Adipocyte (in vitro differentiated cells): ENCODE data around the gene BCL7B.
"Not testable (repeated sequence)": the region's sequence is repeated elsewhere in the genome, so short reads cannot be mapped to it uniquely, and the experiment has no call there.

Experiments
- DNase-seq: peaks from one replicate; pipeline ENCODE4 v3.0.0-alpha.2; 2015; ENCODE audit warnings: low read depth
- H3K27me3 ChIP-seq: replicated peaks from 2 replicates; pipeline ENCODE4 v1.7.0; 2013; ENCODE audit warnings: mild to moderate bottlenecking, low read length, moderate library complexity; ENCODE audit not compliant: control insufficient read depth, insufficient read depth
- H3K36me3 ChIP-seq: 2 replicates; pipeline ENCODE4 v1.7.0; 2013; ENCODE audit warnings: low read length, mild to moderate bottlenecking, moderate library complexity; ENCODE audit not compliant: control insufficient read depth, insufficient read depth, severe bottlenecking
- H3K4me1 ChIP-seq: 2 replicates; pipeline ENCODE4 v1.7.0; 2013; ENCODE audit warnings: mild to moderate bottlenecking, low read length, moderate library complexity; ENCODE audit not compliant: control insufficient read depth, insufficient read depth
- H3K4me3 ChIP-seq: 2 replicates; pipeline ENCODE4 v1.7.0; 2013; ENCODE audit warnings: mild to moderate bottlenecking, low read length, moderate library complexity
- H3K9ac ChIP-seq: 2 replicates; pipeline ENCODE4 v1.7.0; 2013; ENCODE audit warnings: mild to moderate bottlenecking, low read length, moderate library complexity
- H3K9me3 ChIP-seq: 2 replicates; pipeline ENCODE4 v1.7.0; 2013; ENCODE audit warnings: mild to moderate bottlenecking, low read length, moderate library complexity; ENCODE audit not compliant: control insufficient read depth

BCL7B gene

DNA sequence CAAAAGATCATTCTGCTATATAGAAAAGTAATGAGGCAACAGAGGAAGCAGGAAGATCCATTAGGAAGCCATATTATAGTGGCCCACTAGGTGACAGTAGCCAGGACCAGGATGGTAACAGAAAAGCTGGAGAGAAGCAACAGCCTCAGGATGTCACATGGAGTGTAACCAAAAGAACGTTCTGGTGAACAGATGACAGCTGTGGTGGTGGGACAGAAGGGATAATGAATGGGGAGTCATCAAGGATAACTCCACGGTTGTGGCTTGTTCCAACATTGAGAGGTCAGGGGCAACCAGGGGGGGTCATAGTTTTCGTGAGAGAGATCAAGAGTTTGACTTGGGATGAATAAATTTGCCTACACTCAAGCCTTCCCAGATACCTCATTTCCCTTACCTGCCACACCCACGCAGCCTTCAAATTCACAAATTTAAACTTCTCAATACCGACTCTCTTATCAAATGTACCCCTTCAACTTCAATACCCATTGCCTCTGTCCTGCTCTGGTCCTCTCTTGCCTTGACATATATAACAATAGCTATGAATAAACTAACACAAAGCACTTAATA, 11.6 kb upstream of the BCL7B start:
- Histone ChIP-seq H3K4me1 (peaks cover 5% of the 10 kb centered on the region), H3K36me3 (peaks cover 54% of the 10 kb centered on the region), H3K4me3 (no peak overlapping the region), H3K9ac (no peak overlapping the region), H3K27me3 (no peaks in the 10 kb centered on the region), H3K9me3 (no peaks in the 10 kb centered on the region)
- no peak for DNase-seq

DNA sequence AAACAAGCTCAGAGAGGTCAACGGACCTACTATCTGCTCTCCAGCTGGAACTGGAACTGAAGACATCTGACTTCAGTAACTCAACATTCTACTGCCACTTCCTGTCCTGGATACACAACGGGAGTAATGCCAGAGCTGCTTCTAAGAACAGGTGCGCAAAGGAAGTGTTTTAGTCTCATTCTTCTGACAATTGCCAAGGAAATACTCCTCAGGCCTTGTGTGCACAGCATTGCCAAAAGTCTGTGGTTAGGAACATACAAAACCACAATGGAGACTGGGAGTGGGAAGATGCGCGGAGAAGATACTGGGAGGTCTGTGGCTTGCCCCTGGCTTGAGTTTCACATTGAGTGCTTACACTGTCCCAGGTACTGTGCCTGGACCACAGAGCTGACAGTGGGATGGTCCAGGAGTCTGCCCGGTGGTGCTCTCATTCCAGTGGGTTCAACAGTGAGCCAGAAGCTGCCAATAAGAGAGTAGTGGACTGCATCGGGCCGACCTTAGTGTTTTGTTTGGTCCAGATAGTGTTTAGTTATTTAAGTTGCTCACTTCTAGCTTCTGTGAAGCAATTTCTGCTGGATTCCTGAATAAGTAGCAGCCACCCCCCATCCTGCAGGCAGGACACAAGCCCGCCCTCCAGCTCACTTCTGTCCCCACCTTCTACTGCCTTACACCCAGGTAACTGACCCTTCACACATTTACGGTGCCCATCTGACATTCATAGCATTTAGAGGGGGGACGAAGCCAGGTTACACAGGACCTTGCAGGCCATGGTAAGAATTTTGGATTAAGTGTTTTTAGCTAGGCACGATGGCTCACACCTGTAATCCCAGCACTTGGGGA, 10.6 kb upstream of the BCL7B start:
- Histone ChIP-seq H3K36me3 (peaks cover 43% of the 10 kb centered on the region), H3K27me3 (no peaks in the 10 kb centered on the region), H3K9ac (no peak overlapping the region), H3K4me3 (no peak overlapping the region), H3K9me3 (no peaks in the 10 kb centered on the region), H3K4me1 (peaks cover 5% of the 10 kb centered on the region)
- no peak for DNase-seq

DNA sequence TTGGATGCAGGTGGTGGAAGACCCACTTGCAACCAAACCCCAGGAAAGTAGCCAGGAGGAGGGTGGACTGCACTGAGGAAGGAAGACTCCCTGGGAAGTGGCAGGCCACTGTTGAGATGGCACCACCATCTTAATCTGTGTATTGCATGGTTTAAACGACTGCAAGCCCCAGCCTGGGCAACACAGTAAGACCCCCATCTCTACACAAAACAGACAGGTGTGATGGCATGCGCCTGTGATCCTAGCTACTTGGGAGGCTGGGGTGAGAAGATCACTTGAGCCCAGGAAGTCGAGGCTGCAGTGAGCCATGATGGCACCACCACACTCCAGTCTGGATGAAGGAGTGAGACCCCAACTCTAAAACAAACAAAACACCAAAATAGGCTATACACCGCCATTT, 9.7 kb upstream of the BCL7B start:
- H3K36me3 ChIP-seq: peaks cover 34% of the 10 kb centered on the region
- no peaks in the 10 kb centered on the region for H3K9me3 ChIP-seq
- H3K4me1 ChIP-seq: peaks cover 5% of the 10 kb centered on the region
- no peaks in the 10 kb centered on the region for H3K27me3 ChIP-seq
- DNase-seq: no peak
- H3K4me3 ChIP-seq: no peak overlapping the region
- no peak overlapping the region for H3K9ac ChIP-seq

DNA sequence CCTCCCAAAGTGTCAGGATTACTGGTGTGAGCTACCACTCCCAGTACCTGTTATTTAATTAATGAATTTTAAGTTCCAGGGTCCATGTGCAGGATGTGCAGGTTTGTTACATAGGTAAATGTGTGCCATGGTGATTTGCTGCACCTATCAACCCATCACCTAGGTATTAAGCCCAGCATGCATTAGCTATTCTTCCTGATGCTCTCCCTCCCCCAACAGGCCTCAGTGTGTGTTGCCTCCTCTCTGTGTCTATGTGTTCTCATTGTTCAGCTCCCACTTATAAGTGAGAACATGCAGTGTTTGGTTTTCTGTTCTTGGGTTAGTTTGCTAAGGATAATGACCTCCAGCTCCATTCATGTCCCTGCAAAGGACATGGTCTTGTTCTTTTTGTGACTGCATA, 8.9 kb upstream of the BCL7B start:
- not testable (repeated sequence) for DNase-seq, H3K4me1 ChIP-seq, H3K9me3 ChIP-seq, H3K27me3 ChIP-seq
- Histone ChIP-seq H3K9ac (peak overlapping the region; percentile 2), H3K4me3 (peak overlapping the region; percentile 69), H3K36me3 (peaks cover 27% of the 10 kb centered on the region)

DNA sequence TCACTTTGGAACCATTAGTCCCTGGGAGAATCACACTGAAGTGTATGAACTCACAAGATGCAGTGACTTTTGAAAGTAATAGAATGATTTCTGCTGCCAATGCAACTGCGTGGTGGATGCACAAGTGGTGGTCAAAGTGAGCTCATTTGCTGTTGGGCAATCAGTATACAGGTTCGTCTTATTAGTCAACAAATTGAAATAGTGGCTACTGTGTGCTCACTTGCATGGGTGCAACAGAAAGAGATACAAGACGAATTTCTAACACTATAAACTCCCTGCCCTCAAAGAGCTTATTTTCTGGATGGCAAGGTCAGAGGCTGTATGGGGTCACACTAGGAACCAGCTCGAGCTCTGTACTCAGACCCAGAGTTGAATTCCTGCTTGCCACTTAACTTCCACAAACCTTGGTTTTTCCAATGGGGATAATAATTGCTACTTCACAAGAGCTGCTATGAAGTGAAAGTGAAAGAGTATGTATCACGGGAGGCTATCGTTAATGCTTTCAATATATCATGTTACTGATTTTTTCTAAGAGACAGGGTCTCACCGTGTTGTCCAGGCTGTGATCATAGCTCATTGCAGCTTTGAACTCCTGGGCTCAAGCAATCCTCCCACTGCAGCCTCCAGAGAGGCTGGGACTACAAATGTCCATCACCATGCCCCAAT, 8.3 kb upstream of the BCL7B start:
- Histone ChIP-seq H3K27me3 (no peaks in the 10 kb centered on the region), H3K4me1 (peaks cover 5% of the 10 kb centered on the region), H3K9ac (peak overlapping the region; percentile 2), H3K36me3 (peaks cover 21% of the 10 kb centered on the region), H3K4me3 (peak overlapping the region; percentile 69), H3K9me3 (no peaks in the 10 kb centered on the region)
- DNase-seq: no peak

DNA sequence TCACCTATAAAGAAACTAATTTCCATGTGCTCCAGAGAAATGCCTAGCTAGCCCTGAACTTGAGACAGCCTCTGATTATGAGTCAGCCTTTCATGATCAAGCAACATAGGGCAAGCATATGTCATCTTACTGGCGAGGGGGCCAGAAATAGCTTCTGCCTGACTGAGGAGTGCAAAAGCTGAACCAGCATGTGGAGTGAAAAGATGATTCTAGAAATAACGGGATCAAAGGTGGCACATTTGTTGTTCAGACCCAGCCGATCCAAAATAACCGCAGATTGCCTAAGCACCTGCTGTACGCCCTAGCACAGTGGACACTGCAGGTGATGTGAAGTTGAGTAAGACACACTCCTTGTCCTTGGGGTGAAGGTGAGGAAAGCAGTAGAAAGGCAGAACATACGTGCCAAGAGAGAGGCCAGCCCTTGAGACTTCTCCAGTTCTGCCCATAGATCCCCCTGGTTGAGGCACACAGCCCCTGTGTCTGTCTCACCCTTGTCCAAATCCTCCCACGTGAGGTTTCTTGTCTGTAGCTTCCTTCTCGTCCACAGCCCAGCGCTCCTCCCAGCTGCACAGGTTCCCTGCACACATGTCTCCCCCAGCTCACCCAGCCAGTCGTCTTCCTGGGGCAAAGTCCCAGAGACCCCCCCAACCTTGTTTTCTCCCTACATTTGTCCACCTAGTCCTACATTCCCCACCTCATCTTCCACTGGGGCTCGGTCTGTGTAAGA, 2.8 kb upstream of the BCL7B start:
- no peaks in the 10 kb centered on the region for H3K36me3 ChIP-seq
- no peak overlapping the region for H3K9ac ChIP-seq
- no peak overlapping the region for H3K4me3 ChIP-seq
- H3K4me1 ChIP-seq: peaks cover 26% of the 10 kb centered on the region
- H3K27me3 ChIP-seq: no peaks in the 10 kb centered on the region
- H3K9me3 ChIP-seq: no peaks in the 10 kb centered on the region
- peak; percentile 78 for DNase-seq

DNA sequence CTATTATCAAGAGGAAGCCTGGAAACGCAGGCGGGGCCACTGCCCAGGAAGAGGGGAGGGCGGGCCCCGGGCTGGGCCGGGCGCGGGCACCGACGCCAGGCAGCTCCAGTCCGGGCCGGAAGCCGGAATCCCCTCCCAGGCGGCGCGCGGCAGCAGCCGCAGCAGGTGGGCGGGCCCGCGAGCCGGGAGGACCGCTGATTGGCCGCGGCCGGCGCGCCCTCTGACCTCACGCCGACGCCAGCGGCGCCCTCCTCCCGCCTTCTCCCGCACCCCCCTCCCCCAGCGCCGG, 438 bp downstream of the BCL7B start:
- Histone ChIP-seq H3K9me3 (no peaks in the 10 kb centered on the region), H3K36me3 (peaks cover 7% of the 10 kb centered on the region), H3K4me1 (peaks cover 31% of the 10 kb centered on the region), H3K27me3 (no peaks in the 10 kb centered on the region), H3K4me3 (peak overlapping the region; percentile 89), H3K9ac (peak overlapping the region; percentile 93)
- DNase-seq: peak; percentile 98

DNA sequence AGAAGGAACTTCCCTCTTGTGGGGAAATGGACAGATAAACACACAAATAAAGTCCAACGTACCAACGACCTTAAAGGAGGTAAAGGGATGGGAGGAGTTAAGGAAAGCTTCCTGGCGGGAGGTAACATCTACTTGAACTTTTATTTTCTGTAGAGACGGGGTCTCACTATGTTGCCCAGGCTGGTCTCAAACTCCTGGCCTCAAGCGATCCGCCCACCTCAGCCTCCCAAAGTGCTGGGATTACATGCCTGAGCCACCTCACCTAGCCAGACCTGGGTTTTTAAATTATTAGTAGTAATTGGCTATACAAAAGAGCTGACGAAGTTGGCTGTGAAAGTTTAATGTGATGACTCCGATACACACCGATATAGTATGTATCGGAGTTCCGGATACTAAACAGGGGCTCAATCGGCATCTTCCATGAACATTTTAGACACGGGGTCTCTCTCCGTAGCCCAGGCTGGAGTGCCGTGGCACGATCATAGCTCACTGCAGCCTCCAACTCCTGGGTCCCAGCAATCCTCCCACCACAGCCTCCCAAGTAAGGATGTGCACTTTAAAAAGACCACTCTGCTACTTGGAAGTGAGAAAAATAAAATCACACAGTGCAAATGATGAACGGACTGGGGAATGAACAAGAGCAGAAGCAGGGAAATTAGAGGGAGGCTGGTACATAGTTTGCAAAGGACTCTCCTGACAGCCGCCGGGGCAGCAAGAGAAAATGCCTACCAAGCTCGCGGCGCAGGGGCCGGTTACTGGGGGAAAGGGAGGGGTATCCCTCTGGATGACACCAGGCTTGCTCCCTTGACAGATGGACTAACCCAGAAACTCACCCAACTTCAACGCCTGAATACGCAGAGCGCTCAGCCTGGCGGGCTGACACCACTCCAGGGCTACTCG, 1.0 kb downstream of the BCL7B start:
- no peaks in the 10 kb centered on the region for H3K9me3 ChIP-seq
- H3K9ac ChIP-seq: peak overlapping the region; percentile 93
- H3K36me3 ChIP-seq: peaks cover 11% of the 10 kb centered on the region
- peaks cover 31% of the 10 kb centered on the region for H3K4me1 ChIP-seq
- H3K4me3 ChIP-seq: peak overlapping the region; percentile 89
- DNase-seq: no peak
- H3K27me3 ChIP-seq: no peaks in the 10 kb centered on the region

DNA sequence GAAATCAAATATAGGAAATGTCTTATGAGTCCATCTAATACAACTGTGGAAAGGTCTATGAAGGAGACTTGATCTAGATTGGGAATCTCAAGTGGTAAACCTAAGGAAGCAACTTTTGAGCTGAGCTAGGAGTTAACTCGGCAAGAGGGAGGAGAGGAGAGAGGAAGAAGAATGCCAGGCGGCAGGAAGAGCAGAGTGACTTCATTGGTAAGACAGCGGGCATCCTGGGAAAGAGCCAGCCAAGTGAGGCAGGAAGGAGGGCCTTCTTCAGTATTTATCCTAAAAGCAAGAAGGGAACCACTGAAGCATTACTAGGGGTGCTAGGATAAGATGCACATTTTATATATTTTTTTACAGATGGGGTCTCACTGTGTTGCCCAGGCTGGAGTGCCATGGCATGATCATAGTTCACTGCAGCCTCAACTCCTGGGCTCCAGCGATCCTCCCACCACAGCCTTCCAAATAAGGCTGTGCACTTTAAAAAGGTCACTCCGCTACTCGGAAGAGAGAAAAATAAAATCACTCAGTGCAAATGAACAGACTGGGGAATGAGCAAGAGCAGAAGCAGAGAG, 2.0 kb downstream of the BCL7B start:
- Histone ChIP-seq H3K27me3 (no peaks in the 10 kb centered on the region), H3K36me3 (peaks cover 18% of the 10 kb centered on the region), H3K9ac (peak overlapping the region; percentile 93), H3K4me3 (peak overlapping the region; percentile 89), H3K4me1 (peaks cover 30% of the 10 kb centered on the region), H3K9me3 (no peaks in the 10 kb centered on the region)
- DNase-seq: no peak

DNA sequence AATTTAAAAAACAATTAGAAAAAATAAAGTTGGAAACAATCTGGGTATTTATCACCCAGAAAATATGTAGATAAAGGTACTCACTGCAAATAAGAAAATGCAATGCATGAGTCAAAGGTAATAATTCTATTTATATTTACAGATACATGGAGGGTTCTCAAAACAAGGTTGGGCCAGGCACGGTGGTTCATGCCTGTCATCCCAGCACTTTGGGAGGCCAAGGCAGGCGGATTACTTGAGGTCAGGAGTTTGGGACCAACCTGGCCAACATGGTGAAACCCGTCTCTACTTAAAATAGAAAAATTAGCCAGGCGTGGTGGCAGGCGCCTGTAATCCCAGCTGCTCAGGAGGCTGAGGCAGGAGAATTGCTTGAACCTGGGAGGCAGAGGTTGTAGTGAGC, 7.4 kb downstream of the BCL7B start:
- H3K36me3 ChIP-seq: peaks cover 36% of the 10 kb centered on the region
- DNase-seq, H3K9ac ChIP-seq, H3K4me3 ChIP-seq, H3K27me3 ChIP-seq, H3K9me3 ChIP-seq, H3K4me1 ChIP-seq: not testable (repeated sequence)
